Dedifferentiated amniotic fluid mesenchymal stem cell (primary cell): ENCODE results near the gene COL18A1.
"Not testable (repeated sequence)": the region's sequence is repeated elsewhere in the genome, so short reads cannot be mapped to it uniquely, and the experiment has no call there.

Source experiments
- DNase-seq: peaks from one replicate; pipeline ENCODE4 v3.0.0-alpha.2; 2016; ENCODE audit errors: extremely low spot score

The COL18A1 gene

DNA sequence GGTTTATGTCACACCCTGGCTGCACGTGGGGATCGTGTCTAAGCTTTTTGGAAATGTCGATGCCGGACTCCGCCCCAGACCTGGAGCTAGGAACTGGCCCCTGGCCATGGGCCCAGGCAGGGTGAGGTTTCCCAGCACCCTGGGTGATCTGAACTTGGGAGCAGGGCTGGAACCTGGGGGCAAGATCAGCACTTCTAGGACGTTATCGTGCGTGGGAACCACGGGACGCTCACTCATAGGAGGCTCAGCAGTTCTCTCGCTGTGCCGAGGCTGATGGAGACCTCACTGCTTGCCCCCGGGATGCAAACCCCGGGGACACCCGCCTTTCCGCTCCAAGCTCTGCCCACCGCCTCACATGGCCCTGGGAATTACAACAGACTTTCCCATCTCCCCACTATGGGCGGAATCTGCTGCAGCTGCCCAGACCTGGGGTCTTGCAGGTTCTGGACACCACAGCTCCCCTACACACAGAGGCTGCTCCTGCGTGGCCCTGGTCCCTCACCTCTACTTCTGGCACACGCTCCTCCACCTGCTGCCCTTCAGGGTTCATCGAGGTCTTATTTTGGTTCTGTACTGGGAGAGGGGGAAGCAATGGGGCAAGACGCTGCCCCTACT, 35.9 kb downstream of the COL18A1 start:
- DNase-seq = no peak

DNA sequence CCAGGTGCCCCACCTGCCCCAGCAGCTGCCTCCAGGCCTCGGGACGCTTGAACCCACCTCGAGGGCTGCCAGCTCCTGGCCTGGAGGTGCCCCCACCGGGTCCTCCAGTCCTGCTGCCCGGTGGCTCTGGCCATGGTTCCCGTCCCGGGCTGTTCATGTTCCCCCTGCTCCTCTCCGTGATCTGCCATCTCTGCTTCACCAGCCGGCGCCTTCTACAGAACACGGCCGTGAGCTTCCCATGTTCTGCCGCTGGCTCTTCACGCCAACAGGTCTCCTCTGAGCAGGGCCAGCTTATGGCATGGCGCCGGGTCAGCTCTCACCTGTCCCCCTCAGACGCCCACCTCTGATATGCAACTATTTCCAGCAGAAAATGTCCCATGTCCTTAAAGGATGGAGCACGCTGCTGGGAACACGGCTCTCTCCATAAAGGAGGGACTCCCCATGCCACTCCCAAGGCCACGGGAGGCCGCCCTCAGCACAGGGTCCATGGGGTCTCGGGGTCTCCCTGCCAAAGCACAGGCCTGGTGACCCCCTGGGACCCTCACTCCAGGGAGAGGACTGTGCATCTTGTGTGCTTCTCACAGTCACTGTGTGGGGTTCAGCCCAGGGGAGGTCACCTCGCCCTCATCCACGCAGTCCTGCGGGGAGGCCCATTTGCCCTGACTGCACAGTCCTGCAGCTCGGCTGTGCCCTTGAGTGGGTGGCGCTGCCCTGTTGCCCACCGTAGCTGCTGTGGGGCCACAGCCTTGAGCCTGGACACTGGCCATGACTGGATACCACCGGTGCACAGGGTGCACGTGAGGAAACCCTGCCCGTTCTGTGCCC, 36.7 kb downstream of the COL18A1 start:
- no peak for DNase-seq

DNA sequence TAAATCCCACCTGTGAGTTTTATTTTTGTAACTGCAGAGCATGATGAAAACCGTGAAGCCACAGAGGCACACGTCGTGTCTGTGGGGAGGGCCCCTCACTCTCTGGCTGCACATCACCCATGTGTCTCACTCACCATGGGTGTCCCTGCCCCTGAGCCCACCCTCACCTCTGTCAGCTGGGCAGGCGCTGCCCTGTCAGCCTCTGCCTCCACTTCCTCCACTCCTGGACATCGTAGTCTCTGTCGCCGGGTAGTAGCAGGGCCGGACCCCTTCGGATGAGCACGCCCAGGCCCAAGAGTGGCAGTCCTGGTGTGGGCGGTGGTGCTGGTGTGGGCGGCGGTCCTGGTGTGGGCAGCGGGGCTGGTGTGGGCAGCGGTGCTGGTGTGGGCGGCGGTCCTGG, 37.3 kb downstream of the COL18A1 start:
- DNase-seq = no peak

DNA sequence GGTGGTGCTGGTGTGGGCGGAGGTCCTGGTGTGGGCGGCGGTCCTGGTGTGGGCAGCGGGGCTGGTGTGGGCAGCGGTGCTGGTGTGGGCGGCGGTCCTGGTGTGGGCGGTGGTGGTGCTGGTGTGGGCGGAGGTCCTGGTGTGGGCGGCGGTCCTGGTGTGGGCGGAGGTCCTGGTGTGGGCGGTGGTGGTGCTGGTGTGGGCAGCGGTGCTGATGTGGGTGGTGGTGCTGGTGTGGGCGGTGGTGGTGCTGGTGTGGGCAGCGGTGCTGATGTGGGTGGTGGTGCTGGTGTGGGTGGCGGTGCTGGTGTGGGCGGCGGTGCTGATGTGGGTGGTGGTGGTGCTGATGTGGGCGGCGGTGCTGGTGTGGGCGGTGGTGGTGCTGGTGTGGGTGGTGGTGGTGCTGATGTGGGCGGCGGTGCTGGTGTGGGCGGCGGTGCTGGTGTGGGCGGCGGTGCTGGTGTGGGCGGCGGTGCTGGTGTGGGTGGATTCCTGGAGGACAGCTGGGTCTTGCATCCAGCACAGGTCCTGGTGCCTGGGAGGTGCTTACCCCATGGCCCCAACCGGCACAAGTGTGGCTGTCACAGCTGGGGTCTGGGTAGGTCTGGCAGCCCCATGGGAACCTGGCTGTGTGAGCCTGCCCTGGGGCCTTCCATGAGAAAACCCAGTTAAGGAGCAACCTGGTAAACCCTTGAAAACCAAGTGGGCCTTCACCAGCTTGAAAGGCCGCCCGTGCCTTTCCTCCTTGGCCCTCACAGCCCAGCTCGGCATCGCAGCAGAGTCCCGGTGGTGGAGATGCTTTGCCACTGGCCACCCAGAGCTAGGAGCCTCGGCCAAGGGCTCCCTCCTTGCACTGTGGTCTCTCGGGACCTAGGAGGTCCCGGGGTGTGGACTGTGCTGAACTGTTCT, 38.0 kb downstream of the COL18A1 start:
- DNase-seq = not testable (repeated sequence)

DNA sequence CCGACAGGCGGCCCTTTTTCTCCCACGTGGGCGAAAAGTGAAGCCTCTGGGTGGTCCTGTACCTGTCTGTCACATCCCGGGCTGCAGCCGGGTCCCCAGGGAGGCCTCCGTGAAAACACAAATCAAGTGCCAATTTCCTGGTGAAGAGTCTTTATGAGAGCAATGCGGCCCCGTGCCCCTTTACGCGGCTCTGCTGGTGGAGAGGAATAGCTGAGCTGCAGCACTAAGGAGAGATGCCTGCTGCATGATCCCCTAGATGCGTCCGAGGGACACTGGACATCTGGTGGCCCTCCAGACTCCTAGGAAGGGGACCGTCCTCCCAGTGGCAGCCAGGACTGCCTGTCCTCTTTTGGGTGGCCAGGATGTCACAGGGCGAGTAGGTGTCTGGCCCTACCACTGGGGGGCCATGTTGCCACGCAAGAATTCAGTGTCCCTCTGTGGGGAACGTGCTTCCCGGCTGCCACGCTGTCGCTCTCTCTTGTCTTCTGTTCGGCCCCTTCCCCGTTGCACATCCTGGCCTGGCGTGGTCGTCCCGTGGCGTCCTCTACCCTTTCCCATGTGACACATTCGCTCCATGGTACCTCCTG, 38.7 kb downstream of the COL18A1 start:
- DNase-seq = no peak

DNA sequence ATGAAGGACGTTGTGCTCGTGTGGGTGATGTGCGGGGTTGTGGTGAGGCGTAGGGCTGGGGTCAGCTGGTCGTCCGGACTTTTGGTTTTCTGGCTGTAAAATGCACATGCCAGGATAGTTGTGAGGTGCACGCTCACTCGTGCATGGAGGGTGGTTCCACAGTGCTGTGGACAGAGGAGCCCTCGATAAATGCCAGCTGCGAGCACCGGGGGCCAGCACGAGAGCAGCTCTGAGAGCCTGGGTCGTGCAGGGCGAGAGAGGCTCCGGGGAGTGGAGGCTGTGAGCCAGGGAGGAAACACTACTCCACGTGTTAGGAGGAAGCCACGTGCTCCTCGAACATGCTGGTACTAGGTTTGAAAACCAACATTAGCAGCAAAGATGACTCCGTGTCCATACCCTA, 39.4 kb downstream of the COL18A1 start:
- DNase-seq = no peak

DNA sequence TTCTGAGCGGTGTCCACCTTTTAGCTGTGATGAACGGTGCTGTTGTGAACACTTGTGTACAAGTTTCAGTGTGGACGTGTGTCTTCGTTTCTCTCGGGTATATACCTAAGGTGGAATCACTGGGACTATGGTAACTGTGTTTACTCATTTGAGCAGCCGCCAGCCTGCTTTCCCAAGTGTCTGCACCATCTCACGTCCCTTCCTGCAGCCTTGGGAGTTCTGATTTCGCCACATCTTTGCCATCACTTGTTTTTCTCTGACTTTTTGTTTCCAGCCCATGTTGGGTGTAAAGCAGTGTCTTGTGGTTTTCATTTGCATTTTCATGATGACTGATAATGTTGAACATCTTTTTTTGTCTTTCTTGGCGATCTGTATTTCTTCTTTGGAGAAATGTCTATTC, 40.4 kb downstream of the COL18A1 start:
- no peak for DNase-seq

DNA sequence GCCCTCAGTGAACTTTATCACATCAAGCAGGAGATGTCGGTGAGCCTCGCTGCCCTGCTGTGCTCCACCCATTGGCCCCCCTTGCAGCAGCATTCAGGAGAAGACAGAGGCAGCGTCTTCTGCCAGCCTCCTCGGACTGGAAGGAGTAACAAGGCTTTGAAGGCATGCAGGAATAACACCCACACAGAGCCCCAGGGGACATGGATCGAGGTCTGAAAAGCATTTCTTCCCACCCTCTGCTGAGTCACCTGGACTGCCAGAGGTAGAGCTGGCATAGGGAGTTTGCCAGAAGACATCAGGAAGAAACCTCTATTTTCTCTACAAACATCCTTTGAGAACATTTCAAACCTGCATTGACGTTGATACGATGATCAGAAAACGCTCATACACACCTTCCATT, 42.9 kb downstream of the COL18A1 start:
- DNase-seq = no peak

DNA sequence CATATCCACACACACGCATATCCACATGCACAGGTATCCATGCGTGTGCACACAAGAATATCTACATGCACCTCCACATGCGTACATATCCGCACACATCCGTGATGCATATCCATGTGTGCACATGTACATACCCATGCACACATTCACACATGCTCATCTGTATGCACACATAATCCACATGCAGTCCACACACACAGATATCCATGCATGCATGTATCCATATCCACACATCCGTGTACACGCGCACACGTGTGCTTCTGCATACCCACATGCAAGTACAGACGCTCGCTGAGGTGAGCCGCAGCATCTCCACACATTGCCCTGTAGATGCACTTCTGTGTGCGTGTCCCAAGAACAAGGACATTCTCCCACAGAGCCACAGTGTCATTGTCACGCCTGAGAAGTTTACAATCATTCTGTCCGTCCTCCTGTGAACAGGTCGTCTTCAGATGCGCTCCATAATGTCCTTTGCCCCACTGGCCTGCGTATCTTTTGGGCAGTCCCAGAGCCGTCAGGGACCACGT, 43.4 kb downstream of the COL18A1 start:
- DNase-seq = no peak

DNA sequence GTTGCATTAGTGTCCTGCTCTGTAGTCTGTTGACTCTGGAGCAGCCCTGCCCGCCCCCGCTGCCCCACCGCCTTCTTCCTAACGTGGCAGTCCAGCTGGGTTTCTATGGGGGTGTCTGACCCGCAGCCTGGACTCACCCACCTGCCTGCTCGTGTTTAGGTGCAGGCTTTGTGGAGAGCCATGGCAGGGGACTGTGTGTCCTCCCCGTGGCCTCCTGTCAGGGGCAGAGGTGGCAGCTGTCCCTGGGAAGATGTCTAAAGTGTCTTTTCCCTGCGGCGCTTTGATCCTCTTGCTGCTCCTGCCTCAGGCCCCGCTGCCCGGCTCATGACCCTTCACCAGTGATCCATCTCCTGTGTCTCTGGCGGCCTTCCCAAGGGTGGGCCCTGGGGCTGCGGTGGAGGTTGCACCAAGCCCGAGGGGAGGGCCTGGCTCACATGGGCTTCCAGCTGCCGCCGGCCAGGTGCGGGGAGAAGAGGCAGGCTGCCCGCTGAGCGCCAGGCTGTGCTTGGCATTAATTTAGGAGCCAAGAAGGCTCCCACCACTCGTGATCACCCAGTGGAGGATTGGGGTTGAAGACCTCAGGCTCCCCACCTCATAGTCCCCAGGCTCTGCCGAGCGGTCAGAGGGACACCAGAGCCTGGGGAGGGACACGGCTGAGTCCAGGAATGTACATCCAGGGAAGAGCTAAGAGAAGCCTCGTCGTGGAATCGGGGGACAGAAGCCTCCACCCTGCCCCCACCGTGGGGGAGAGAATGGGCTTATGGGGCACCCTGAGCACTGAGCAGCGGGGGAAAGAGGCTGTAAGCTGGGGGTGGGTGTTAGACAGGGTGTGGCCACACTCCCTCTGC, 44.1 kb downstream of the COL18A1 start:
- DNase-seq = no peak

DNA sequence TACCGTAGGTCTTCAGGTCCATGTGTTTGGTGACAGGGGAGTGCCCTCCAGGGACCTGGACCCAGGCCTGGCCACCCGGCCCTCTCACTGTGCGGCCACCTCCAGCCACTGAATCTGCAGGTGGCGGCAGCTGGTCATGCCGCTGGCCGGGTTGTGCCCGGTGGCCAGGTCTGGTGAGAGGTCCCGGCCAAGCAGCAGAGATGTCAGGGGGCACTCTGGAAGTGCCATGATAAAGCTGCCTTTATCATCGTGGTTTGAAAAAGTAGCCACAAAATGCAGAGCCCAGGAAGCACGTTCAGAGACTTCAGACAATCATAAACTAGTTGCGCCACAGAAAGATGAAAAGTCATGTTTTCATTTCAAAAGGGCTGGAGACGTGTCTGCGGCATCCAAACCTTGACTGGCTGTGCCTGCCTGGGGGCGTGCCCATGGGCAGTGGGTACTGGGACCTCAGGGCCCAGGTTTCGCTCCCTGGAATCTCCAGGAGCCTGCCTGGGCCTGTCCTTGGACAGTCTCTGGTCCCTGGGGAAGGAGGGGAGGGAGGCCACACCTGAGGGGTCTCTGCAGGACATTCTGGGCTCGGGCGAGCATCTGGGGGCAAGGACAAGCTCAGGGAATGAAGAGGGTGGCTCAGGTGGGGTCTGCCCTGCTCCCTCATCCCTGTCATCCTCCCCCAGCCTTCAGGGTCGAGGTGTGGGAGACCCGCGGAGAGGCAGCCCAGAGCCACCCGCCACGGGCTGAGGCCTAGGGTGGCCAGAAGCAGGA, 44.9 kb downstream of the COL18A1 start:
- DNase-seq = no peak

DNA sequence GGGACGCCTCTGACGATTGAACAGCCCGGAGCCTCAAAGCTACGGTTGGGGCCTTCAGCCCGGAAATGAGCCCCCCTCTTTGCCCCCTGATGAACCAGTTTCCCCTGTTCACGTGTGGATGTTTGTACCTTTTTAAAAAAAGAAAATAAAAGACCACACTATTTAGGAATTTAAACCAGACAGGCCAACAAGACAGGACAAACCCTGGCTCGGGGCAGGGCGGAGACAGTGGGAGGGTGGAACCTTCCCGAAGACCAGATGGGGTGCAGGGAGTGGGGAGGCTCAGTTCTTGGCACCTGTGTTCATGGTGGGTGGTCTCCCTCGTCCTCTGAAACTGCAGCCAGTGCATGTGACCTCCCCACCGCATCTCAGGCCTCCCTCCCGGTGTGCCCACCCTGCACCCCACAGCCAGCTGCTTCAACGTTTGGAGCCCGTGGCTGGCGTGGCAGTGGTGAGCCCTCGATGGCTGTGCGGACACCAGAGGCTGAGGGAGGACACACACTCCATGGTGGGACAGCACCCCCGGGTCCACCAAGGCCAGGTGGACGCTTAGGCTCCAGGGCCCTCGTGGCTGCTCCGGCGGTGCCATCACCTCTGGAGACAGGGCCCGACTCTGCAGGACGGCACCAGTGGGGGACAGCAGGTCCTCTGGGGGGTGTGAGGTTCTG, 45.6 kb downstream of the COL18A1 start:
- no peak for DNase-seq

DNA sequence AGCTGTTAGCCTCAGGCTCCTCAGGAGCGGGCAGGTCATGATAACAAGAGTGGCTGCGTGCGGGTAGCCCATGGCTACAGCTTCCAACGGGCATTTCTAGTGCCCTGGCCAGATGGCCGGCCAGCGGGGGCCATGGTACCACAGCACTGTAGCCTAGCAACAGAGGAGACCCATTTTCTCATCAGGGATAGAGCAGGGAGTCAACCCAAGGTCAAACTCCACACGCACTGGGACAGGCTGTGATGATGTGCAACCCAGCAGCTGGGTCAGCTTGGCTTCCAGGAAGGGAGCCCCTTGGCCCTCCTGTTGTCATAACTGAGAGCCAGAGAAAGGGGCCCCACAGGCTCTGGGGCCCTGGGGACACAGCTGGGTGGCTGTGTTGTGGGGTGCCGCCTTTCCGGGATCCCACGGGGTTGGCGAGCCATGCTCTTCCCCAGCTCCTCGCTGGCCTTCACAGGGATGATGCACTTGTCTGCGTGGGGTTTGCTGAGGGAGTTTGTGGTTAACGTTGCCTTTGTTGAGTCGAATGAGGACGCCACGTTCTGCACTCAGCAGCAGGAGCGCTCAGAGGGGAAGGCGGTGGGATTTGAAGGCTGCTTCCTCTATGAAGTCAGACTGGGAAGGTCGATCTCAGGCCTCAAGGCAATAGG, 46.3 kb downstream of the COL18A1 start:
- no peak for DNase-seq

DNA sequence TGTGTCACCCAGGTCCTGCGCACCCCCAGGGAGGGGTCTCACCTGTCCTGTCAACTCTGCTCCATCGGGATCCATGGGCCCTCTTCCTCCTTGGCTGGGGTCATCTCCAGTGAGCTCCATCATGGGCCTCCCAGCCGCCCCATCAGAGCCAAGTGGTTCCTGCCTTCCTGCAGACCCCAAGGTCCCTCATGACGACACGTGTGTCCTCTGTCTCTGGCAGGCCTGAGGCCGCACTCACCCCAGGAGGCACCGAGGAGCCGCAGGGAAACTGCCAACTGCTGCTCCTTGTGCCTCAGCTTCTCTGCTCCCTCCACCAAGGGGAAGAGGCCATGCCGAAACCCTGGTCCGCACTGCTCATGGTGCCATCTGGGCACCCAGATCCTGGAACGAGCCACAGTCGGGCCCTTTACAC, 46.8 kb downstream of the COL18A1 start:
- no peak for DNase-seq

DNA sequence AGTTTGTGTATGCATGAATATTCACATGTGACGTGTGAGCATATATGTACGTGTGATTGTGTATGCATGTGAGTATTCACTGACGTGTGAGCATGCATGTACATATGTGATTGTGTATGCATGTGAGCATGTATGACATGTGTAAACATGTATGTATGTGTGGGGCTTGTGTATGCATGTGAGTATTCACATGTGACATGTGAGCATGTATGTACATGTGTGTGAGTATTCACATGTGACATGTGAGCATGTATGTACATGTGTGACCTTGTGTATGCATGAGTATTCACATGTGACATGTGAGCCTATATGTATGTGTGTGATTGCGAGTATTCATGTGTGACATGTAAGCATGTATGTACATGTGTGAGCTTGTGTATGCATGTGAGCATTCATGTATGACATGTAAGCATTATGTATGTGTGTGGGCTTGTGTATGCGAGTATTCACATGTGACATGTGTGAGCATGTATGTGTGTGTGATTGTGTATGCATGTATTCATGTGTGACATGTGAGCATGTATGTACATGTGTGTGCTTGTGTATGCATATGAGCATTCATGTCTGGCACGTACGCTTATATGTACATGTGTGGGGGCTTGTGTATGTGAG, 47.8 kb downstream of the COL18A1 start:
- no peak for DNase-seq

DNA sequence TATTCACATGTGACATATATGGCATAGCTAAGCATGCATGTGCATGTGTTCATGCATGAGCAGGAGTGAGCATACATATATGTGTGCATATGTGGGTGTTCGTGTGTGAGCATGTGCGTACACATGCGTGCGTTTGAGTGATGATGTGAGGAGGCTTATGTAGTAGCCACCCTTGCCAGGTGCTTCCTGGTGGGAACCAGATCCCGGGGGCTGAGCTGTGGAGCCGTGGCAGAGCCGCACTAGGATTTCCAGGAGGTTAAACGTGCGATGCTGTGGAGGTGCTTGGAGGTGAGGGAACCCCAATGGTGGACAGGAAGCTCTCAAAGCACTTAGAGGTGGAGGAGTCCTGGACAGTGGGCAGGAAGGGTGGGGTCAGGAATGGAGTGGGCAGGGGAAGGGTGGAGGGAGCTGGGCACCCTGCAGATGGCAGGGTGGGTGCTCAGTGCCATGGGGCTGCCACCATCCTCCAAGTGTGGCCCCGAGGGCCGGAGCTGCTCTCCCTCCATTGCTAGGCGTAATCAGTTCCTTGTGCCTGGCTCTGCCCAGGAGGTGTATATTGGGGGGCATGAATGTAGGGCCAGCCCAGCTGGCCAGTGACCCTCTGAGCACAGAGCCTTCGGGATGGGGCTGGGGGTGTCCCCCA, 48.5 kb downstream of the COL18A1 start:
- no peak for DNase-seq

DNA sequence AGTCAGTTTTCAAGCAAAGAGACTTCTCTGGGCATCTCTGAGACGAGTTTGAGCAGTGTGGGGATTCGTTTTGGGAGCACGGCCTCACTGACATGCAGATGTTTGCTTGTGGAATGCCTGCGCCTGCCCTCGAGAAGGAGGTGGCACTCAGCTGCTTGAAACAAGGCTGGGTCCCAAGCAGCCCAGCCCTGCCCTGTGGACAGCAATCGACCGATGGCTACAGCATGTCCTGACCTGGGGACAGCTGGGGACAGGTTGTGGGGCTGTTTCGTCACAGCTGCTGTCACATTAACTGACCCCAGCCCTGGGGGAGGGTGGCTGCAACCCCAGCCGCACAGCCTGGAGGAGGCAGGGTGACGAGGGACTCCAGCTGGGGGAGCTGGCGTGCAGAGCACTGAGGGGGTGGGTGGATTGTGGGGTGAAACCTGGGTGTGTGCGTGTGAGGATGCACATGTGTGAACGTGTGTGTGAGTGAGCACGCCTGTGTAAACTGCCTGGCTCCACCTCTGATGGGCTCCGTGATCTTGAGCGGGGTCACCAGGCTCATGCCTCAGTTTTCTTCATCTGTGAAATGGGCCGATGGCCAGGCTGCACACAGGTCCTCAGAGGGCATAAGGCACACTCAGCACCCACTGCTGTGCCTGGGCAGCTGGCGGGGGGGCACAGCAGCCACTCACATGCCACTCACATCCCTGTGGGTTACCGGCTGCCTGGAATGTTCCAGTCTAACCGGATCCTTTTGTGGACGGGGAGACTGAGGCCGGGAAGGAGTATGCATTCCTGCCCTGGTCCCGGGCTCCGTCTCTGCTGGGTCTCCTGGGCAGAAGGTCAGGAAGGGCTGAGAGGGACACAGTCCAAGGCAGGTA, 49.3 kb downstream of the COL18A1 start:
- DNase-seq = no peak
